ENCODE results near the gene GRHL3.

Gene GRHL3

DNA sequence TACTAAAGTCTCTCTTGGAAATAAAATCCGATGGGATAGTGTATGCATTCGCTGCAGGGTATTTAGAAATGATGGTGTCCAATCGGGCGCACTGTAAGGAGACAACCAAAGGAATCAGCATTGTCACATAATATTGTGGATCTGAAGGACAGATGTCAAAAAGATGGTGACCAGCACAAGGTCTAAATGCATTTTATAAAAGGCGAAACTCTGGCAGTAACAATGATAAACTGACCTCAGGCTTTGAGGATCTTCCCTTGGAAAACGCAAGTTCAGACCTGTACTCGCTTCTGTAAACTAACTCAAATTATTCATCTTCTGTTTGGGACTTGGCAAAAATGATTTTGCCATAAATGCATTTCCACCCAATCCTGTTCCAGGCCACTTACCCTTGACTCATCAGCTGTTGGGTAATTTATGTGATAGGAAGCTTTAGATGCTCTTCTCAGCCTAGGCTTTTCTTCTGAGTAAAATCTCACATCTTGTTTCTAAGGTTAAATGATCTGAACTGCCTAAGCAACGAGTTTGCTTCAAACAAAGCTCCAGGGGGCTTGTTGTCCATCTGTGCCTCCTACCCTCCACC, 60.7 kb downstream of the GRHL3 start:
- TF ChIP-seq, protein P1, sequence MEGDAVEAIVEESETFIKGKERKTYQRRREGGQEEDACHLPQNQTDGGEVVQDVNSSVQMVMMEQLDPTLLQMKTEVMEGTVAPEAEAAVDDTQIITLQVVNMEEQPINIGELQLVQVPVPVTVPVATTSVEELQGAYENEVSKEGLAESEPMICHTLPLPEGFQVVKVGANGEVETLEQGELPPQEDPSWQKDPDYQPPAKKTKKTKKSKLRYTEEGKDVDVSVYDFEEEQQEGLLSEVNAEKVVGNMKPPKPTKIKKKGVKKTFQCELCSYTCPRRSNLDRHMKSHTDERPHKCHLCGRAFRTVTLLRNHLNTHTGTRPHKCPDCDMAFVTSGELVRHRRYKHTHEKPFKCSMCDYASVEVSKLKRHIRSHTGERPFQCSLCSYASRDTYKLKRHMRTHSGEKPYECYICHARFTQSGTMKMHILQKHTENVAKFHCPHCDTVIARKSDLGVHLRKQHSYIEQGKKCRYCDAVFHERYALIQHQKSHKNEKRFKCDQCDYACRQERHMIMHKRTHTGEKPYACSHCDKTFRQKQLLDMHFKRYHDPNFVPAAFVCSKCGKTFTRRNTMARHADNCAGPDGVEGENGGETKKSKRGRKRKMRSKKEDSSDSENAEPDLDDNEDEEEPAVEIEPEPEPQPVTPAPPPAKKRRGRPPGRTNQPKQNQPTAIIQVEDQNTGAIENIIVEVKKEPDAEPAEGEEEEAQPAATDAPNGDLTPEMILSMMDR (IDR thresholded peaks at IDR 0.05; ENCODE audit: extremely low read depth, missing control alignments): no peak
- DNase-seq (ENCODE audit: low spot score): no peak

DNA sequence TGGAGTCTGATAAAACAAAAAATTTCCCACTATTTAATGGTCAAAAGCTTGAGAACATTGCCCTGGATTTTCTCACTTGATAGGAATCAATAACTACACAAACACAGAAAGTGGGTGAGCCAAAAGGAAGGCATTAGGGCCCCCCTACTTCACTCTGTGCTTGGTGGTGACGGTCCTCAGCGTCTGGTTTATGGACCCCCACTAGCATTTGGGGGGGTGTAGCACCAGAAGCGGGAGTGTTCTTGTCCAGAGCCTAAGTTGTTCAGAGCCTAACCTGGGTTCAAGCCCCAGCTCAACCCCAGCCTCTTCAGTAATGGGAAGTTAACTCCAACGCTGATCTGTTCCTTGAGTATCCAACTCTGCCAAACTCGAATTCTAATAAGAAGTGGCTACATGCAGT, 61.4 kb downstream of the GRHL3 start:
- no peak for DNase-seq (ENCODE audit: low spot score)
- TF ChIP-seq, protein P1 (IDR thresholded peaks at IDR 0.05; ENCODE audit: extremely low read depth, missing control alignments): no peak

DNA sequence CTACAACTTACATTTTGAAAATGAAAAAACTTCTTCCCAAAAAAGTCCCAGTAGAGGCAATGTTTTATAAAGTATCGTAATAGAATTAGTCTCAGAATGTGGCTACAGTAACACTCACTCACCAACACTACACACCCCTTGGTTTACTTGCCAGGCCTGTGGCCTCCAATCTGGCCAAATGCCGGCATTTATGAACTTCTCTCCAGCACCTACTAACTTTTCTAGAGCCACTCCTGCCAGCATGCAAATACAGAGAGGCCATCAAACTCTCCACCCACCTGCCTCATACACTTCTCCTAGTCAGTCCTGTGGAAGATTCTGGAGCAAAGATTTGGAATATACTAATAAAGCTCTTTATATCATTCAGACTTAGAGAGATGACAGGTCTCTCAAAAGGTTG, 62.1 kb downstream of the GRHL3 start:
- DNase-seq (ENCODE audit: low spot score): no peak
- TF ChIP-seq, protein P1 (IDR thresholded peaks at IDR 0.05; ENCODE audit: extremely low read depth, missing control alignments): no peak

DNA sequence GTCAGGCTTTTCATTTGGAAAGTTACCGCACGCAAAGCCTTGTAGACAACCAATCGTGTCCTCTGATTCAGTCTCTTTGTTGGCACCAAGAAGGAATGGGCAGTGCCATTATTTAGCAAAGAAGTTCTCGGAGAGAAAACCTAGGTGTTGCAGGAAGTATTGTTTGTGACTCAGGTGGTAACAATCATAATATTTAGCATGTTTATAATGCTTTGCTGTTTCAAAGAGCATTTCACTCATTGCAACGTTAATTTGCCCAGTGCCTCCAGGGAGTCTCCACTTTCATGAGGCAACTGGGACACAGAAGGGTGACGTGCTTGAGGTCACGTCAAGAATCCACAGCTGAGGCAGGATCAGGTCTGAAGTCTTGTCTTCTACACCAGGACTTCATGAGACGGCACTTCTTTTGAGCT, 63.0 kb downstream of the GRHL3 start:
- DNase-seq (ENCODE audit: low spot score): no peak
- TF ChIP-seq, protein P1 (IDR thresholded peaks at IDR 0.05; ENCODE audit: extremely low read depth, missing control alignments): no peak

DNA sequence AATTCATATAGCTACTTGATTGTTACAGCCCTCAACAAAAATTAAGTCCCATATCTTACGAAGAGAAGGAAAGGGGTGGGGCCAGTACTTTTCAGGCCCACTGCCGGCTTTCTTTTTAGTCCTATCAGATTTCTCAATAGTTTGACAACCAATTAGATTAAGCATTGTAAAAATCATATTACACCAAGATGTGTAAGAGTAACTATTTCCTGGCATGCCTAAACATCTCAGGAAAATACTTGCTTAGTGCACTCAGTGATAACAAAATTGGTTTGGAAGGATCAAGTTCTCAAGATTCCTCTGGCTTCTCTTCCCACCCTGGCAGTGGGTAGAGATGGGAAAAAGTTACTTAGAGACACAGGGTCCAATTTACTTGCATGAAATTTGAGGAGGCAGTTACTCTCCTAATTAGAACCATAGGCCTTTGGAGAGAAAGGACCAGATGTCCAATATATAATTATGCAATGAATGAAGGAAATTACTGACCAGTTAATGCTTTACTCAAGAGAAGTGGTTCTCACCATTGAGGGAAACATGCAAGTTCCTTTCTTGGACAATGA, 64.3 kb downstream of the GRHL3 start:
- no peak for DNase-seq (ENCODE audit: low spot score)
- TF ChIP-seq, protein P1 (IDR thresholded peaks at IDR 0.05; ENCODE audit: extremely low read depth, missing control alignments): no peak

DNA sequence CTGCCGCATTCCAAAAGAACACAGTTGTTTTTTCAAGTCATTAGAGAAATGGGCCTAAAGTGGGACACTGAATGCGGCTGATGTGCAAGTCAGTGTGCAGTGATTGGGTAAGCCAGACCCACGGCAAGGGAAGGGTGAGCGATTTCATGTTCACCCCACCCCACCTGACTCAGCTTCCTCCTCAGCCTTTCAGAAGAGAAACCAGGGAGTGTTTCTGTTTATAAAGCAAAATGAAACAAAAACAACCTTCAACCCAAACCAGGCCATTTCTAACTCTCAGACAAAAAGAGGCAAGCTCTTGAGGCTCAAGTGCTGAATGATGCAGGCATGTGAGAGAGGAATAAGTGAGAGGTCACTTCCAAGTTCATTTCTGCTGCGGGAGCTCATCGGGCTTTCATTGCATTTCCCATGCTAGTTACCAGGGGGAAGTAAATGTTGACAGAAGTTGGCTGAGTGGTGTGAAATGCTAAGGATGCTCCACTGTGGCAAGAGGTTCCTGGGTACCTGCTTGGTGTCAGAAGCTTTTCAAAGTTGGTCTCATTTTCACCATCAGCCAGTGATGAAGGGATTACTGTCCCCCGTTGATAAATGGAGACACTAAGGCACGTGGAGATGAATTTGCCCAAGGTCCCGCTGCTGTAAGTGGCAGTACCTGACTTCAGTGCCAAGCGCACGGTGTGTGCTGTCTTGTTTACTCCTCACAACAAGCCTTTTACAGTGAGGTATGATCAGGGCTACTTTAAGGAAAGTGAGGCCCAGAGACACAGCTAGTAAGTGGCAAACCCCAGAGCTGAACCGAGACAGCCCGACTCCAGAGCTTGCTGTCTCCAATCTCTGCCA, 65.3 kb downstream of the GRHL3 start:
- peak; percentile 70 for DNase-seq (ENCODE audit: low spot score)
- TF ChIP-seq, protein P1 (IDR thresholded peaks at IDR 0.05; ENCODE audit: extremely low read depth, missing control alignments): no peak

Data from GM20000 (cell line).